ENCODE measurements around the gene SP2.
A peak's percentile ranks its signal among the peaks of the same experiment; 100 is the strongest.

Gene SP2

GRCh38 chr17:47877368-47878034 lies 18.5 kb upstream of the SP2 start:
- no peak for TF ChIP-seq CTCF (IDR thresholded peaks at IDR 0.05; ENCODE audit: control insufficient read depth, insufficient read depth, low read depth, low read length, missing control alignments)
- H3K4me3 ChIP-seq (ENCODE audit: control insufficient read depth, low read depth, low read length), result no peak overlapping the region
- DNase-seq (ENCODE audit: low read depth), result no peak

DNA sequence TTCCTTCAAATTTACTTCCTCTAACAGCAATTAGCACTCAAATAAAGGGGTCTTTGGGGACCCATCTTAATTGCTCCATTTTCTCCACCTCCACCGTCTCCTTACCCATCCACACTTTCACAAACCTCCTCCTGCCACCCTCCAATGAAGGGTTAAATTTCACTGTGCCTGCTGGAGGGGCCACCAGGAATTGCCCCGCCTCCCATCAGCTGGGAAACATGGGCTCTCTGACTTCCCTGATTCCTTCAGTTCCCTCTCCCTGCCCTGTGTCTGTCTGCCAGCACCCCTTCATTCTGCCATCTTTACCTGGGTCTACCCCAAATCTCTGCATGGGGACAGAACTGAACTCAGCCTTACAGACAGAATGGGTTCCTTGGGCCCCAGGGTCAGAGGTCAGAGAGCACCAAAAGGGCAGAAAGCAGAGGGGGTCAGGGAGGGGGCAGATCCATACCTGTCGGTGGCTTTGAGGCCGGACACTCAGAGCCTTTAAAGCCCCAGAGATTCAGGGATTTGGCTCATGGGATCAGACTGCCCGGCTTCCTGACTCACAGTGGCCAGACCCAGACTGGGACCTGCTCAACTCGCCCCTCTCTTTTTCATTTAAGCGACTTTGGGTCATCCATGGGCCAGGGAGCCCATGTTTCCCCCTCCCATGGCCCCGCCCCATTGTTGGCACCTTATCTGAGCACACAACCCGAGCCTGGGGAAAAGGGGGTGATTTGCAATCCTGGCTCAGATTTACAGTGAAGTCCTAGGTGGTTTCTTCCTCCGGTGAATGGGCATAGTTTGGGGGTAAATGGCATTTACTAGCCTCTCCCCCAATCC lies 17.6 kb upstream of the SP2 start:
- no peak overlapping the region for H3K4me3 ChIP-seq (ENCODE audit: control insufficient read depth, low read depth, low read length)
- TF ChIP-seq CTCF (IDR thresholded peaks at IDR 0.05; ENCODE audit: control insufficient read depth, insufficient read depth, low read depth, low read length, missing control alignments), result no peak
- no peak for DNase-seq (ENCODE audit: low read depth)

DNA sequence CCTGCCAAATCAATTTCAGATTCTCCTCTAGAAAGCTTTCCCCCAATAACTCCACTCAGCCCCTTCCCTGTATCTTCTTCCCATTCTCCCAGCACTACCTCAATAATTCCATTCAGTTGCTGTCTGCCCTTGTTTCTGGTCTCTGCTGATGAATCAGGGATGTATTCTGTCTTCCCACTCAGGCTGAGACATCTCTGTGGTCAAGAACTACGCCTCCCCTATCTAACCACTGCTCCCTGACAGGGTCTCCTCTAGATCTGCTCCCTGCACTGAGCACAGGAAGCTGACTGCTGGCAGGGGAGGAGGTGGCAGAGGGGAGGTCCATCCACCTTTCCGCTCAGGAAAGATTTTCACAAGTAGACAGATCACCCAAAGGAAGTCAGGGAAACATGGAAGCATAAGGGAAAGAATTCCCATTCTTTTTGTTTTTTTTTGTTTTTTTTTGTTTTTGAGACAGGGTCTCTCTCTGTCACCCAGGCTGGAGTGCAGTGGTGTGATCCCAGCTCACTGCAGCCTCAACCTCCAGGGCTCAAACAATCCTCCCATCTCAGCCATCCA lies 16.9 kb upstream of the SP2 start:
- DNase-seq (ENCODE audit: low read depth), result peak; percentile 31
- no peak for TF ChIP-seq CTCF (IDR thresholded peaks at IDR 0.05; ENCODE audit: control insufficient read depth, insufficient read depth, low read depth, low read length, missing control alignments)
- H3K4me3 ChIP-seq (ENCODE audit: control insufficient read depth, low read depth, low read length), result no peak overlapping the region

GRCh38 chr17:47879776-47880454 lies 16.1 kb upstream of the SP2 start:
- no peak overlapping the region for H3K4me3 ChIP-seq (ENCODE audit: control insufficient read depth, low read depth, low read length)
- no peak for DNase-seq (ENCODE audit: low read depth)
- TF ChIP-seq CTCF (IDR thresholded peaks at IDR 0.05; ENCODE audit: control insufficient read depth, insufficient read depth, low read depth, low read length, missing control alignments), result no peak

DNA sequence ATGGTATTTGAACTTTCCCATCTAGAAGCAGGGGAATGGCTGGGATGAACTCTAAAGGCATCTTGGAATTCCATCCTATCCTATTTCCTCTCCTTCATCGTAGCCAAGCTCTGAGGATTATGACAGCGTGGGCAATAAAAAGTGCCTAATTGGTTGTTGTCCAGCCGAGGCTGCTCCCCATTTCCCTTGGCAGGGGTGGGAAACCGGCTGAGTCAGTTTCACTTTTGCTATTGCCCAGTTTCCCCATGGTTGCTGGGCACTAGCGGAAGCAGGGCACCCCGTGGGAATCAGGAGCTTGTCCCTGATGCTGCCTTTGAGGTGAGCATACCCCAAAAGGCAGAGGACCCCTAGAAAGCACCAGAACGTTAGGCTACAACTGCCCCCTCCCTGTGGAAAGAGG lies 13.8 kb upstream of the SP2 start:
- peak overlapping the region; percentile 18 for H3K4me3 ChIP-seq (ENCODE audit: control insufficient read depth, low read depth, low read length)
- no peak for TF ChIP-seq CTCF (IDR thresholded peaks at IDR 0.05; ENCODE audit: control insufficient read depth, insufficient read depth, low read depth, low read length, missing control alignments)
- DNase-seq (ENCODE audit: low read depth), result peak; percentile 61

All from AG09309 (cell line).